Stromal cell of bone marrow (primary cell): ENCODE data around the gene CCDC9.
"Not testable (repeated sequence)": the region's sequence is repeated elsewhere in the genome, so short reads cannot be mapped to it uniquely, and the experiment has no call there.

Experiments used
- DNase-seq: peaks from one replicate; pipeline ENCODE4 v3.0.0-alpha.2; 2012; ENCODE audit warnings: low read depth

The CCDC9 gene

GRCh38 chr19:47232422-47233211, 23.7 kb upstream of the CCDC9 start:
- peak; percentile 76 for DNase-seq

GRCh38 chr19:47236072-47236675, 20.2 kb upstream of the CCDC9 start:
- DNase-seq: no peak

- DNase-seq: no peak
Observed at GRCh38 chr19:47239152-47239551, 17.2 kb upstream of the CCDC9 start.

- no peak for DNase-seq
Observed at GRCh38 chr19:47239610-47240296, 16.6 kb upstream of the CCDC9 start.

GRCh38 chr19:47240556-47240955, 15.8 kb upstream of the CCDC9 start:
- no peak for DNase-seq

GRCh38 chr19:47240996-47241918, 15.1 kb upstream of the CCDC9 start:
- no peak for DNase-seq

GRCh38 chr19:47241919-47242577, 14.3 kb upstream of the CCDC9 start:
- DNase-seq: no peak

- no peak for DNase-seq
Observed at GRCh38 chr19:47243364-47243775, 13.0 kb upstream of the CCDC9 start.

- peak; percentile 92 for DNase-seq
Observed at GRCh38 chr19:47243776-47244547, 12.4 kb upstream of the CCDC9 start.

GRCh38 chr19:47247308-47247990, 8.9 kb upstream of the CCDC9 start:
- no peak for DNase-seq

GRCh38 chr19:47253016-47253415, 3.3 kb upstream of the CCDC9 start:
- DNase-seq: not testable (repeated sequence)

GRCh38 chr19:47253467-47253881, 2.9 kb upstream of the CCDC9 start:
- no peak for DNase-seq

GRCh38 chr19:47253970-47254369, 2.4 kb upstream of the CCDC9 start:
- no peak for DNase-seq

GRCh38 chr19:47256693-47257410, 527 bp downstream of the CCDC9 start:
- peak; percentile 96 for DNase-seq

GRCh38 chr19:47257411-47258169, 1.3 kb downstream of the CCDC9 start:
- no peak for DNase-seq

- DNase-seq: no peak
Observed at GRCh38 chr19:47258434-47258833, 2.1 kb downstream of the CCDC9 start.

GRCh38 chr19:47258895-47259555, 2.7 kb downstream of the CCDC9 start:
- DNase-seq: no peak

GRCh38 chr19:47260476-47260875, 4.2 kb downstream of the CCDC9 start:
- no peak for DNase-seq
